ENCODE measurements around the gene ECT2L. TPM values are rescaled to one million over a fixed set of nuclear protein-coding genes. Genes with fewer than 3 reads are reported as not detected.

ECT2L gene
- total and polyA plus RNA-seq, 2 of the 13 experiments (the other 11 are each of a cell fraction or from before 2014, with no cell fraction given), result 0.12 TPM; not detected in 1

DNA sequence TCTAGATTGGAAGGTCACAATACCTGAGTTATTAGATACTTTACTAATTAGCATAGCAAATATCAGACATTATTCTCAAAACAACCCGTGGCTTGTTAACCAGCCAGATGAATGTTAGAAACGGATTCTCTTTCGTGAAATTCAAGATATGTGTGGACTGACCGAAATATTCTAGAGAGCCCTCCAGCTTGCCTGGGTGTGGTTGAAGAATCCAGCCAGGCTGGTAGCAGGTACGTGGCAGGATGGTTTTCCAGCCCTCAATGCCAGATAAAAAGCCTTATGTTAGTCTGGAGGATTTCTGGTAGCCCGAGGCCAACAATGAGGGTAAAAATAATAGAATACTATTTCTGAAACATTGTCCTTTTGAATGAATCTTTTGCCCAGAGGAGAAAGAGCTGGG lies 19.3 kb downstream of the ECT2L start:
- DNase-seq (ENCODE audit: low spot score) (no peak), ATAC-seq (no peak), FAIRE-seq (no peak)
- WGBS (ENCODE audit: low lambda C conversion rate), result 61% methylated on average over 6 of the region's 6 CpGs
- Histone ChIP-seq H3K4me1 (ENCODE audit: insufficient read depth, low read length) (peaks cover 52% of the 10 kb centered on the region), H3K9me3 (ENCODE audit: low read length) (no peaks in the 10 kb centered on the region), H3K79me2 (ENCODE audit: insufficient read depth, low read length) (no peaks in the 10 kb centered on the region), H3K27me3 (ENCODE audit: control insufficient read depth in 1 of 2, insufficient read depth in 2 of 2, low read length in 2 of 2) (peaks cover 0 to 4% of the 10 kb centered on the region in 2 experiments; a peak in 1 of 5 replicates), H3K27ac (ENCODE audit: extremely low read length, insufficient read depth, low read length) (no peak overlapping the region), H3K9ac (ENCODE audit: insufficient read depth, low read depth, low read length) (no peak overlapping the region), H3K4me2 (ENCODE audit: low read depth, low read length) (no peak overlapping the region), H2AFZ (ENCODE audit: low read length) (no peak overlapping the region), H4K20me1 (ENCODE audit: insufficient read depth, low read length) (no peaks in the 10 kb centered on the region), H3K36me3 (replicated peaks in 1 of 2; ENCODE audit: control insufficient read depth in 1 of 2, insufficient read depth in 2 of 2, low read length in 2 of 2) (no peaks in the 10 kb centered on the region), H3K4me3 (replicated peaks in 1 of 3; ENCODE audit: insufficient read depth in 1 of 3, low read depth in 2 of 3, low read length in 3 of 3) (no peak overlapping the region)
- ChIA-PET CTCF (ENCODE audit: low intra/inter-chr PET ratio, low total read pairs) (interaction anchor here (1.6 to 2.6 kb wide), 3 partner anchors 173 to 549 kb away, joined by 9 to 16 read pairs (median 13); partner anchors contain the start of gene REPS1), POLR2A (interaction anchor here (1.3 to 1.6 kb wide), 2 partner anchors 42 to 559 kb away, joined by 4 to 5 read pairs; partner anchors contain the start of genes CCDC28A and CITED2)
- no TSS peak for BruUV-seq (replicated peaks)
- intact Hi-C loops (cut with micrococcal nuclease; ENCODE audit: unreplicated experiment) (no loop called here), in situ Hi-C loops (cut with HindIII; ENCODE audit: extremely low pct_ligation_motif_present, low pct_unique_long_range_greater_than_20kb) (loop anchor here (5.0 to 10.0 kb wide), 3 partner anchors 172 to 550 kb away; partner anchors contain the start of gene REPS1)
- TF ChIP-seq, protein P1, sequence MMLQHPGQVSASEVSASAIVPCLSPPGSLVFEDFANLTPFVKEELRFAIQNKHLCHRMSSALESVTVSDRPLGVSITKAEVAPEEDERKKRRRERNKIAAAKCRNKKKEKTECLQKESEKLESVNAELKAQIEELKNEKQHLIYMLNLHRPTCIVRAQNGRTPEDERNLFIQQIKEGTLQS (CRISPR knock-in tag; IDR thresholded peaks at IDR 0.05), result no peak
- TF ChIP-seq RBFOX2 (IDR thresholded peaks at IDR 0.05; ENCODE audit: low read depth, low read length) (no peak), POLR2AphosphoS5 (IDR thresholded peaks at IDR 0.05; ENCODE audit: low read depth, low read length) (no peak), SKI (IDR thresholded peaks at IDR 0.05; ENCODE audit: partially characterized antibody) (no peak), ELF4 (CRISPR knock-in tag; IDR thresholded peaks at IDR 0.05; ENCODE audit: borderline replicate concordance) (0 out of 2 replicates have a peak, but pooled peaks have one; percentile 2), ZNF790 (CRISPR knock-in tag; IDR thresholded peaks at IDR 0.05; ENCODE audit: borderline replicate concordance) (no peak), ZNF296 (CRISPR knock-in tag; conservative IDR thresholded peaks at IDR 0.05) (no peak)
